Esophagus squamous epithelium (tissue), 4 donors: ENCODE results near the gene PRSS2.

Experiments
- CTCF ChIP-seq, 6 experiments: fragments of 450-650 bp in 4 of 6; fragments of 200-600 bp in 2 of 6; sonication (generic) in 2 of 6; IDR thresholded peaks; one replicate each; pipeline ENCODE4 v1.5.1; 2016 to 2019; ENCODE audit warnings: antibody characterized with exemption in 6 of 6, mild to moderate bottlenecking in 4 of 6, moderate library complexity in 4 of 6
- POLR2A ChIP-seq, 4 donors: fragments of 450-650 bp; IDR thresholded peaks; one replicate each; pipeline ENCODE4 v1.6.1; 2017; ENCODE audit warnings: antibody characterized with exemption in 4 of 4, mild to moderate bottlenecking in 4 of 4, moderate library complexity in 3 of 4

DNA sequence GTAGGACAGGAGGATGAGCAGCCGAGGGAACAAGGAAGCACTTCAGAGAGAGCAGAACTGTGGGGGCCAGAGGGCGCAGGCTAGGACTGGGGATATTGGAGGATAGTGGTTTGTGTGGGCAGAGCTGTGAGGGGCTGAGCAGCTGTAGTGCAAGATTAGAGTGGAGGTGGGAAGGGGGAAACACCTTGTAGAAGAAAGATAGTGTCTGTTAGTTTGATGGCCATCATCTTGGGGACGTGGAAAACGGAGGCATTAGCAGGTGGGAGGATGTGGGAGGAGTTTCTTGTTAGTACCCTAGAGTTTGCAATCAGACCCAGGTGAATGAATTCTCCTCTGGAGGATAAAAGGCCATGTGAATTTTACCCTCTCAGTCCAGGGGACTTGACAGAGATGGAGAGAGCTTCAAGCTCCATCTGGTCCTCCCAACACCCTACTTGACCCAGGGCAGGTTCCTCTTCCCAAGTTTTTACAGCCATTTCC is 34.0 kb downstream of the PRSS2 start:
- no peak for TF ChIP-seq CTCF (IDR thresholded peaks at IDR 0.05)
- no peak for TF ChIP-seq POLR2A (IDR thresholded peaks at IDR 0.05)
